ENCODE data around the gene HOXA7.

Gene HOXA7

DNA sequence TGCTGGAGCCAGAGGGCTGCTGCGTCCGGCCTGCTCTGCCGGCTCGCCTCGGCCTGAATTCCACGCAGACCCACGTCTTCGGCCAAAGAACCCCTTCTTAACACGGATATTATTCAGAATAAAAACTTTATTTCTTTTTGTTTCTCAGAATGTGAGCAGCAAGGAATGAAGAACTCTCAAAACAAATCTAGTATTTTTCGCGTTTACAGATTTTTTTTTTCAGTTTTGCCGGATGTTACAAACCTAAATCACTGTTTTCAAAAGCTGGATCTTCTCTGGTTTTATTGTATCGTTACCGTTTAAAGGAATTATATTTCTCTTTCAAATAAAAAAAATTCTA lies 49.6 kb downstream of the HOXA7 start:
- DNase-seq (ENCODE audit: low spot score) = no peak

GRCh38 chr7:27106181-27106900 lies 50.1 kb downstream of the HOXA7 start:
- DNase-seq (ENCODE audit: low spot score) = no peak

GRCh38 chr7:27105301-27106031 lies 51.0 kb downstream of the HOXA7 start:
- no peak for DNase-seq (ENCODE audit: low spot score)

GRCh38 chr7:27104341-27105058 lies 52.0 kb downstream of the HOXA7 start:
- no peak for DNase-seq (ENCODE audit: low spot score)

Measured in left forelimb (tissue), 1 donor.